GM10266 (cell line): ENCODE data around the gene PUSL1.

Source experiments
- DNase-seq: peaks from one replicate; pipeline ENCODE4 v3.0.0; 2012; ENCODE audit errors: extremely low spot score
- CTCF ChIP-seq: IDR thresholded peaks from 2 replicates; pipeline ENCODE4 v1.5.1; 2012; ENCODE audit warnings: mild to moderate bottlenecking, low read depth; ENCODE audit not compliant: control insufficient read depth, insufficient read depth; ENCODE audit errors: missing control alignments

The PUSL1 gene

GRCh38 chr1:1348420-1349255, 40.2 kb downstream of the PUSL1 start:
- no peak for DNase-seq
- TF ChIP-seq CTCF = no peak

GRCh38 chr1:1349256-1350012, 41.0 kb downstream of the PUSL1 start, which contains the start of gene DVL1:
Gene DVL1, minus strand, starts transcription at chr1:1349418. Its CDS starts 353 bp downstream, at chr1:1349065.
- DNase-seq = peak; percentile 98
- peak; percentile 74 for TF ChIP-seq CTCF

- no peak for DNase-seq
- TF ChIP-seq CTCF = no peak
These were observed 43.4 kb downstream of the PUSL1 start for GRCh38 chr1:1351511-1352427.

GRCh38 chr1:1352786-1353388, 44.5 kb downstream of the PUSL1 start:
- no peak for TF ChIP-seq CTCF
- no peak for DNase-seq

GRCh38 chr1:1353389-1354151, 45.2 kb downstream of the PUSL1 start:
- no peak for TF ChIP-seq CTCF
- no peak for DNase-seq
